Parathyroid adenoma (tissue), 2 donors: ENCODE data around the gene LRRC4C.

Experiments used
- H2AFZ ChIP-seq: fragments of 300-600 bp; sonication (generic); one replicate; pipeline ENCODE4 v1.7.0; 2017; ENCODE audit warnings: antibody characterized with exemption, mild to moderate bottlenecking
- H3K27ac ChIP-seq: fragments of 300-600 bp; sonication (generic); one replicate; pipeline ENCODE4 v1.7.0; 2017
- H3K27me3 ChIP-seq: fragments of 300-600 bp; sonication (generic); one replicate; pipeline ENCODE4 v1.7.0; 2017; ENCODE audit warnings: low read length; ENCODE audit not compliant: control insufficient read depth, insufficient read depth
- H3K36me3 ChIP-seq: fragments of 300-600 bp; sonication (generic); one replicate; pipeline ENCODE4 v1.7.0; 2017; ENCODE audit warnings: low read length; ENCODE audit not compliant: control insufficient read depth, insufficient read depth
- H3K4me1 ChIP-seq: fragments of 300-600 bp; sonication (generic); one replicate; pipeline ENCODE4 v1.7.0; 2017; ENCODE audit warnings: control low read depth
- H3K4me2 ChIP-seq: fragments of 300-600 bp; sonication (generic); one replicate; pipeline ENCODE4 v1.7.0; 2017; ENCODE audit warnings: low read length
- H3K4me3 ChIP-seq: fragments of 300-600 bp; sonication (generic); one replicate; pipeline ENCODE4 v1.7.0; 2017; ENCODE audit warnings: low read depth, low read length
- H3K79me2 ChIP-seq: fragments of 300-600 bp; sonication (generic); one replicate; pipeline ENCODE4 v1.7.0; 2017; ENCODE audit warnings: control low read depth
- H3K9ac ChIP-seq: fragments of 300-600 bp; sonication (generic); one replicate; pipeline ENCODE4 v1.7.0; 2017; ENCODE audit warnings: mild to moderate bottlenecking
- H3K9me3 ChIP-seq: fragments of 300-600 bp; sonication (generic); one replicate; pipeline ENCODE4 v1.7.0; 2017; ENCODE audit warnings: low read length; ENCODE audit not compliant: control insufficient read depth
- CTCF ChIP-seq: fragments of 300-600 bp; sonication (generic); IDR thresholded peaks from one replicate; pipeline ENCODE4 v1.7.0; 2017; ENCODE audit warnings: antibody characterized with exemption, mild to moderate bottlenecking
- donor health status: primary hyperparathyroidism.

Gene LRRC4C

GRCh38 chr11:41281131-41281742 lies 178.2 kb downstream of the LRRC4C start:
- Histone ChIP-seq H3K4me2 (no peak overlapping the region), H3K79me2 (no peaks in the 10 kb centered on the region), H3K9me3 (no peaks in the 10 kb centered on the region), H3K9ac (no peak overlapping the region), H3K27ac (no peak overlapping the region), H3K4me3 (no peak overlapping the region), H2AFZ (no peak overlapping the region), H3K4me1 (no peaks in the 10 kb centered on the region), H3K36me3 (no peaks in the 10 kb centered on the region), H3K27me3 (no peaks in the 10 kb centered on the region)
- no peak for TF ChIP-seq CTCF

DNA sequence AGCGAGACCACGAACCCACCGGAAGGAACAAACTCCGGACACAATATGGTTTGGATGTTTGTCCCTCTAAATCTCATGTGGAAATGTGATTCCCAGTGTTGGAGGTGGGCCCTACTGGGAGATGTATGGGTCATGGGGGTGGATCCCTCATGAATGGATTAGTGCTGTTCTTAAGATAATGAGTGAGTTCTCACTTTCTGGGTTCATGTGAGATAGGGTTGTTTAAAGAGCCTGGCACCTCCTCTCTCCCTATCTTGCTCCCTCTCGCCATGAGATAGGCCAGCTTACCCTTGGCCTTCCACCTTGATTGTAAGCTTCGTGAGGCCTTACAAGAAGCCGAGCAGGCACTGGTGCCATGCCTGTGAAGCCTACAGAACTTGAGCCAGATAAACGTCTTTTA lies 184.6 kb downstream of the LRRC4C start:
- Histone ChIP-seq H3K36me3 (no peaks in the 10 kb centered on the region), H3K4me2 (no peak overlapping the region), H3K27me3 (no peaks in the 10 kb centered on the region), H3K4me1 (no peaks in the 10 kb centered on the region), H2AFZ (no peak overlapping the region), H3K79me2 (no peaks in the 10 kb centered on the region), H3K4me3 (no peak overlapping the region), H3K27ac (no peak overlapping the region), H3K9me3 (no peaks in the 10 kb centered on the region), H3K9ac (no peak overlapping the region)
- TF ChIP-seq CTCF: no peak

GRCh38 chr11:41273908-41274307 lies 185.5 kb downstream of the LRRC4C start:
- H3K4me1 ChIP-seq: no peaks in the 10 kb centered on the region
- H3K9ac ChIP-seq: no peak overlapping the region
- H3K9me3 ChIP-seq: no peaks in the 10 kb centered on the region
- TF ChIP-seq CTCF: no peak
- no peak overlapping the region for H3K27ac ChIP-seq
- H3K27me3 ChIP-seq: no peaks in the 10 kb centered on the region
- no peak overlapping the region for H3K4me3 ChIP-seq
- no peak overlapping the region for H3K4me2 ChIP-seq
- H3K36me3 ChIP-seq: no peaks in the 10 kb centered on the region
- no peaks in the 10 kb centered on the region for H3K79me2 ChIP-seq
- no peak overlapping the region for H2AFZ ChIP-seq

- Histone ChIP-seq H3K4me3 (no peak overlapping the region), H3K36me3 (no peaks in the 10 kb centered on the region), H3K9me3 (no peaks in the 10 kb centered on the region), H2AFZ (no peak overlapping the region), H3K27ac (no peak overlapping the region), H3K4me1 (no peaks in the 10 kb centered on the region), H3K79me2 (no peaks in the 10 kb centered on the region), H3K27me3 (no peaks in the 10 kb centered on the region), H3K4me2 (no peak overlapping the region), H3K9ac (no peak overlapping the region)
- no peak for TF ChIP-seq CTCF
These were observed 192.0 kb downstream of the LRRC4C start for GRCh38 chr11:41267451-41267850.

DNA sequence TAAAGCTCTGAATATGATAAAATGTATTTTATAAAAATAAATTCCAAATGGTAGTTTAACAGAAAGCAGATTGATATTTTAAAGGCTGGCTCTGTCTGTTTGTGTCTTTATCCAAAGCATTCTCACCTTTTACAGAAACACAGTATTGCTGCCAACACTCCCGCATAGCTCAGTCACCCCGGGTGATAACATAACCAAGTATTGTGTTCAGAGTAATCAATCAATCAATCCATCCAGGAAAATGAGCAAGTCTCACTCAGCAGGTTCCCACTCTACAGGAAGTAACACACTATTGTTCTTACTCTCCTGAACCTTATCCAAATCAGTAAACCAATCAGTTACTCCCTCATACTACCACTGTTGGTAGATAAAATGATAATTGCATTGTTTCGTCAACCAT lies 203.4 kb downstream of the LRRC4C start:
- no peak for TF ChIP-seq CTCF
- Histone ChIP-seq H3K4me3 (no peak overlapping the region), H3K36me3 (no peaks in the 10 kb centered on the region), H3K27ac (no peak overlapping the region), H3K4me2 (no peak overlapping the region), H3K9me3 (no peaks in the 10 kb centered on the region), H3K4me1 (no peaks in the 10 kb centered on the region), H3K9ac (no peak overlapping the region), H3K79me2 (no peaks in the 10 kb centered on the region), H3K27me3 (no peaks in the 10 kb centered on the region), H2AFZ (no peak overlapping the region)
